GF-D8 (cell line): ENCODE measurements around the gene TXNDC9.
"Not testable (repeated sequence)": the region's sequence is repeated elsewhere in the genome, so short reads cannot be mapped to it uniquely, and the experiment has no call there.

Source experiments
- DNase-seq: peaks from one replicate; lab custom pipeline; 2025; lab: John Stamatoyannopoulos, UW

Gene TXNDC9

GRCh38 chr2:99325384-99325783 lies 10.7 kb downstream of the TXNDC9 start:
- no peak for DNase-seq

GRCh38 chr2:99317873-99318200 lies 18.3 kb downstream of the TXNDC9 start:
- DNase-seq, result not testable (repeated sequence)

- DNase-seq, result no peak
Measured at GRCh38 chr2:99317161-99317872, 18.8 kb downstream of the TXNDC9 start.

GRCh38 chr2:99301097-99301496 lies 35.0 kb downstream of the TXNDC9 start, which contains the start of gene LYG1:
TSS of gene LYG1 (minus strand) at chr2:99301197. CDS start at chr2:99295670, 5,527 bp downstream.
- not testable (repeated sequence) for DNase-seq

- DNase-seq, result no peak
Measured at GRCh38 chr2:99299580-99299979, 36.6 kb downstream of the TXNDC9 start.

- DNase-seq, result no peak
Measured at GRCh38 chr2:99297994-99298393, 38.1 kb downstream of the TXNDC9 start.

GRCh38 chr2:99285526-99285925 lies 50.6 kb downstream of the TXNDC9 start:
- no peak for DNase-seq

GRCh38 chr2:99279969-99280695 lies 56.0 kb downstream of the TXNDC9 start:
- DNase-seq, result no peak

- no peak for DNase-seq
Measured at GRCh38 chr2:99278793-99279291, 57.3 kb downstream of the TXNDC9 start.

- not testable (repeated sequence) for DNase-seq
Measured at GRCh38 chr2:99278195-99278765, 57.9 kb downstream of the TXNDC9 start.

GRCh38 chr2:99275882-99276281 lies 60.3 kb downstream of the TXNDC9 start:
- DNase-seq, result no peak
